ENCODE measurements around the gene TEKT3.

TEKT3 gene

DNA sequence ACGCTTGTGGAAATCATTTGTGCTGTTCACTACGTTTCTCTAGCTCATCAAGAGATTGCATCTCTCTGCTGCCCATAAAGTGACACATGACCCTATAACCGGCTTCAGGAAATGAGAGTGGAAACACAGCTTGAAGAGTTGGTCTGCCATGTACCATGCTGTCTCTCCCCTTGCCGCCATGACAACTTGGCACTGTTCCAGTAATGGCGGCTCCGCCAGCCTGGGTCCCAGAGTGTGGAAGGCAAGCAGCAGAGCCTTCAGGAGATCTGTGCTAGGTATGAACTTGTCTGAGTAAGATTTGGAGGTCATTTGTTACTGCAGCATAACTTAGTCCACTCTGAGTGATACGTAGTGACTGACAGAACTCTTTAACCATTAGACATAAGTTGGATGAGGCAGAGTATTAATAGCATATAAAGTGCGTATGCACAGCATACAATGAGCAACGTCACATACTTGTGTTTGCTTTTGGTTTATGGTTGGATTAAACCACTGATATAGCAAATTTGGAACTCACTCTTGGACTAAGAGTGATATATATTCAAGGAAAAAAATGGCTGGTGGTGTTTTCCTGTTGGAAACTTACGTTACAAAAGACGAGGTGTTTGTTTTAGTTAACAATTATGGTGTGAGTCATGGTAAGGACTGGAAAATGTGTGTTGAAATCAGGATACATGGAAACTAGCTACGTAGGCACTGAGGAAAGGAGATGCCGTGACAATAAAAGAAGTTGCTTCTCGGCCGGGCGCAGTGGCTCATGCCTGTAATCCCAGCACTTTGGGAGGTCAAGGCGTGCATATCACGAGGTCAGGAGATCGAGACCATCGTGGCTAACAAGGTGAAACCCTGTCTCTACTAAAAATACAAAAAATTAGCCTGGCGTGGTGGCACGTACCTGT is 51.9 kb downstream of the TEKT3 start:
- DNase-seq = no peak

DNA sequence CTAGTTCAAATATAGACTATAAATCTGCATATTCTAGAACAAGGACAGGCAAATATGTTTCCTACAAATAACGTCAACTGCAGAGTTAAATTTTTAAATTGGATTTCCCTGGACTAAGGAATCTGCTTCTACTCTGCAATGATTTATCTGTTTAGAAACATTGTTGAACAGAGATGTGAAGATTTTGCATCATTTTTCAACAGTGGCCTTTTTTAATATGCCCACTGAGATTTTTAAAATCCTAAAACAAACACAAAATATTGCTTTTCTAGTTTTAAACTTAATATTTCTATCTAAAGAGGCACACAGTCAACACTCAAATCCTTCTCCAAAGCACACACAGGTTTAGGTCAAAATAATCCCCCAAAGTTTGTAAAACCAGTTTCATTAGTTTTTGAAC is 52.5 kb downstream of the TEKT3 start:
- DNase-seq = no peak

DNA sequence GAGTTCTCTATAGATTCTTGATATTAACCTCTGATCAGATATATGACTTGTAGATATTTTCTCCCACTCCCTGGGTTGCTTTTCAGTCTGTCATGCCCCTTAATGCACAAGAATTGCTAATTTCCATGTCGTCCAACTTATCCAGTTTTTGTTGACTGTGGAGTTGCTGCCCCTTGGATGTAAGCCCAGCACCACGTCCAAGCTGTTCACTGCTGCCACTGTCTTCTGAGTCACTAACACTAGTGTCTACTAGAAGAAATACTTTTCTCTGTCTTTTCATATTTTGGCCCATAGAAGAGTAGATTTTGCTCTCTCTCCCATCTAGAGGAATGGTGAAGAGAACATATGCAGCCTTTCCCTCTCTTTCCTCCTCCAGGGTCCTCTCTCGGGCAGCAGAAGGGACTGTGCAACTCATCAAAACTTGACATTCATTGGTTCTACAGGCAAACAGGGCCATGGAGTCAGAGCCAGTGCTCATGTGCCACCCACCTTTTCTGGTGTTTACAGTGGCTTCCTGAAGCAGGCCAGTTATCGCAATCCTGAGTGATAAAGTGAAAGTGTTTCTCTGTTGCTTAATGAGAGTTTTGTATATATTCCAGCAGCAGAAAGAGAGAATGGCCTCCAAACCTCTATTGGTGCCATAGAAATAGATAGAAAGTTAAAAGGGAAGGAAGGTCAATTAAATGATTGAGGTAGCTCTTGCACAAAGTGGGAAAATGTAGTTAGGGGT is 53.7 kb downstream of the TEKT3 start:
- no peak for DNase-seq

DNA sequence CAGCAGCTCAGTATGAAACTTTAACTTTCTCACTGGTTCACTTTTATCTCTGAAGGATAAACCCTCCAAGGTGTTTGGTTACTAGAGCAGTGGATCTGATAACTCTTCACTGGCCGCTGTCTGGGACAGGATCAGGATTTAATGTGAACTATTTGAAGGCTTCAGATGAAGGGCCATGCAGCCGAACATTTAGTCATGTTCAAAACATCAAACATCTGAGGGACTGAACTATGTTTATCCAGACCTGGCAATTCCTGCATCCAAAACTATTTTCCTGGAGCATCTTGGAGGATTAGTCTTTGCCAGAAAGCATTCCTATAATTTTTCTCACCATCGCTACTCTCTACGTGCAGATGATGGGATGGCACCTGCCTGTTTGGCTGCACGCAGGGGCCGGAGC is 55.9 kb downstream of the TEKT3 start:
- no peak for DNase-seq

DNA sequence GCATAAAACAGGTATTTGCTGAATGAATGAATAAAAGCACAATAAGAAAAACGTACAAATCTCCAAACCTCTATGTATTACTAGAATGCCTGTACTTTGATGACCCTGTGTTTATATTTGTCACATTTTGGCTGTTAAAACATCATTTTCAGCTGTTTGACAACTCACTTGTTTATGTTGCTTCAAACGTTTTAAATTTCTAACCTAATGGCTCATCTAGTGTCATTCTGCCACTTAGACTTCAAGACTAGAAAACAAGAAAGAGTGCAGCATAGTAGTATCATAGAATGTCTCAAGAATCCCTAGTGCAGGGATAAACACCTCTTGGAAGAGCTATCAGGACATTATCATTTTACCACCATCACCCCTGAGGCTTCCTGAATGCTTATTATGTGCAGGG is 56.9 kb downstream of the TEKT3 start:
- no peak for DNase-seq

DNA sequence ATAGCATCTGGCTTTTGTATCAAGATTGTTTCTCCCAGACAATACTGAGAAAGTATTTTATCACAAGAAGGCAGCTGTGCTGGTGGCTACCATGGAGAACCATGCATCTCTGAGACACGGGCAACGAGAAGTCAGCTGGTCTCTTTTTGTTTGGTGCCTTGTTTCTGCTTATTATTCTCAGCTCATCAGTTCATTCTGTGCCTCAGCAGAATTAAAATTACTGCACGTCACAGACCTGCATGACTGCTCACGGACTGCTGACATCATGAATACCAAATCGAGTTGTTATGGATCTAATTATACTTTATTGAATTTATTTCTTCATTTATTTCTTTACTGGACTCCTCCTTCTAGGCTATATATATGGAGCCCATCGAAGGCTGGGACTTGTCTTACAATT is 57.3 kb downstream of the TEKT3 start:
- DNase-seq = no peak

DNA sequence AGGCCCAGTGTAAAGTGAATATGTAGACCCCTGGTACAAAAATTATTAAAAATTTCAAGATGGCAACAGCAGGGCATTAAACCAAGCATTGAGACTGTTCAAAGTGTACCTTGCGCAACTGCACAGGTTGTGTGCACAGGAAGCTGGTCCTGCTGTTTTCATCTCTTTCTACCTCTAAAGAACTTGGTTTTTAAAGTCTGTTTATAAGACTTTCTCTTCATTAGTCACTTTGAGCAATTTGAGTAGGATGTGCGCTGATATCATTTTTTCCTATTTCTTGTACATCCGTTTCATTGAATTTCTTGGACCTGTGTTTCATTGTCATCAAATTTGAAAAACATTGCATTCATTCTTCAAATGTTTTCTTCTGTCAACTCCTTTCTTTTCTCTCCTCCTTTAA is 59.5 kb downstream of the TEKT3 start:
- no peak for DNase-seq

DNA sequence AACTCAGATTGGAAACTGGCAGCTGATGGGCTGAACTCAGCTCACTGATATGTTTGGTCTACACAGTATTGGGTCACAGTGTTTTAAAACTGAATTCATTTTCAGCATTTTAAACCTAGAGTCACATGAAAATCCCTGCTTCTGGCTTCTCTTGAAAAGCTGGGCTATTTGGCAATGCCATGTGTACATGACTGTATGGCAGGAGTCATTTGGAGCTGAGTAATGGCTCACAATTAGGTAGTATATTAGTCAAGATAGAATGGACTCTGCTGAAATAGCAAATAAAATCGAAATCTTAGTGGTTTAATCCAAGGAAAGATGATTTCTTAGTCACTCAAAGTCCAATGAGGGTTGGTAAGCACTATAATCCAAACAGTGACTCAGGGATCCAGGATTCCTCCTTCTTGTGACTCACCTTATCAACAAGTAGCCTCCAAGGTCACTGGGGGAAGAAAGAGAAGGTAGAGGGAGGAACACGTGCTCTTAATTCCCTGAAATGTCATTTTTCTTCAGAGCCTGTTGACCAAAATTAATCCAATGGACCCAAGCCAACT is 62.4 kb downstream of the TEKT3 start:
- DNase-seq = peak; percentile 16 to 25

DNA sequence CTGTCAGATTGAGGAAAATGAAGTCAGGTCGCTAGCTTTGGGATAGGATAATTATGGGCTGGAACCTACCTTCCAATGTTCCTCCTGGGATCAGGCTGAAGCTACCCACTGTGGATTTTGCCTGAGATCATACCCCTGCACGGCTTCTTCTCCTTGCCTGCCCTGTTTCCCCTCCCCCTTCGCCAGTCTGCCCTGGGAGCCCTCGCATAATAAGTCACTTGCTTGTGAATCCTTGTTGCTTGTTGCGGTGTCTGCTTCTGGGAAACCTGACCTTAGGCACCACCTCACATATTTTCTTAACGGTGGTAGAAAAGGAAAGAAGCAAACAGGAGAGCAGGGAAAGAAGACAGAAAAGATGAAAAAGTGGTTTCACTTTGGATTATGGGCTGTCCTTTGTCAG is 63.0 kb downstream of the TEKT3 start:
- DNase-seq = no peak

DNA sequence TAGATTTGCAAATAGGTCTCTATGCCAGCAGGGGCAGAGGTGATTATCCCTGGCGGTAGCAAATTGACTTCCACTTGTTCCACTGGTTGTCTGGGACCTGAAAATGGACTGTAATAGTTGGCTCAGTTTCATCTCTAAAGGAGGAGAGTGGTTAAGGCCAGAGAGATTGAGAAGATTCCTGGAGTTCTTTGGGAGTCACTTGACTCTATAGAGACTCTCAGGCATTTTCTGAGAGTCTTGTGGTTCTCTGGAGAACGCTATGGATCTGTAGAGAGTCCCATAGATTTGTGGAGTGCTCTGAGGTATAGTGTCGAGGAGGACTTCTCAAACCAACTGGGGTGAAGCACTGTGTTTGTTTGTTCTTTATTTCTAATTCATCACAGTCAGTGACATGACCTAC is 67.4 kb downstream of the TEKT3 start:
- DNase-seq = no peak

DNA sequence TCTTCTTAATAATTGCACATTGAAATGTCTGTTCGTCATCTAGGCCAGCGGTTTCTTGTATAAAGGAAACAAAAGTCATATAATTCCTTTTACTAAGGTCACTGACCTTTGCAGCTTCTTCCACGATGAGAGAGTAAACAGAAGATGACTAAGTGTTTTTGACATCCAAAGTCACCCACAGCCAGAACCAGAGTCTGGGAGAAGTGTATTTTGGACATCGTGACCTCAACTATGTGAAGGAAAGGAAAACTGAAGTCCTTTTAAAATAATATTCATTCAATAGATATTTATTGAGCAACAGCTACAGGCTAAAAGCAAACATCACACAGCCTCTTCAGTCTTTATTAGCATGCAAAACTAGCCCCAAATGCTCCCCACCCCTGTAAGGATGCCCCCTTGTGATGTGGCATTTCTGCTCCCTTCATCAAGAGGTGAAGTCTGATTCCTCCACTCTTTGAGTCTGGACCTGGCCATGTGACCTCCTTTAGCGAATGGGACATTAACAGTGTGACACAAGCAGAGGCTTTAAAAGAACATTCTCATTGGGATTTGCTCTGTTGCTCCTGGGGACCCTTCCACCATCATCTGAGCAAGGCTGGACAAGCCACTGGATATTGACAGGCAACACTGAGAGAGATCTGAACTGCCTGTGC is 68.1 kb downstream of the TEKT3 start:
- DNase-seq = no peak

DNA sequence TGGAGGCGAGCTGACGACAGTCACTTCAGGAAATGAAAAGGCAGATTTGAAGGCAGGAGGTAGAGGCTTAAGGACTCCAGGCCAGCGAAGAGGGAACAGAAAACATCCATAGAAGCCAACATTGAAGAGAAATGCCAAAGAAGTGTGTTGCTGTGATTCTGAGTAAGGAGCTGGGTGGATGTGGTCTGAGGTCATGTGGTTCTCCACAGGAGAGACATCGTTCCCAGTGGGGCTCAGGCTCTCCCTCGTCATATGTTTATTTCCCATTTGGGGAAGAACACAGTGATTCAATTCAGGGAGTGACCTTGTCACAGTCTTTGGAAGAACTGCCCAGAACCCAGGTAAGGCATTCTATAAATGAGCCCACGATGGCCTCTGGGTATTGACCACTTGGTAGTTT is 69.7 kb downstream of the TEKT3 start:
- no peak for DNase-seq

DNA sequence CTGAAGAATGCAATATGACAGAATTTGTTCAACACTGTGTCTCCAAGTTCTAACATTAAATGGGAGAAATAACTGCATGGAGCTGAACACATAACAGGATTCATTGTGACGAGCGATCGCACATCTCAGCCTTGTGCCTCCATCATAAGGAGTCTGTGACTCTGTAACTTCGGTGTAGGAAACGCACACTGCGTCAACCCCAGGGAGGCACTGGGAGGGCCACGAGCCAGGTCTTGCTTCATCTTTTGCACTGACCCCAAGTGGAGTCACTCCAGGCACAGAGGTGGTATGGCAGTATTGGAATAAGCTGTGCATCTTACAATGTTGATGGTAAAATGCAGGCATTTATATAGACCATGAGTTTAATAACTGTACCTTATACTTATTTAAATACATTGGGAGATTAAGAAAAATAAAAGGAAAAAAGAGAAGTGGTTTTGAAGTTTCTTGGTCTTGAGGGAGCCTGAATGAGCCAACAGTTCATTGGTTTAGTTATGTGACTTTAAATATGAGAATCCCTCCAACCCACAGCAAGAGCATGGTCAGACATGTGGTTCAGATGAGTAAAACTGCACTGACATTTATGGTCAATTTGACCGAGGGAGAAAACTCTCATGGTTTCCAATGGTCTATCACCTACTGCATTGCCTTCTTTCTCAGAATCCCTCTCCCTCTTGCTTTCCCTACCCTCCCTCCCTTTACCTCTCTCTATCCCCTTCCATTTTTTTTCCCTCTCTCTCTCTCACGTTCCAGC is 70.6 kb downstream of the TEKT3 start:
- no peak for DNase-seq

DNA sequence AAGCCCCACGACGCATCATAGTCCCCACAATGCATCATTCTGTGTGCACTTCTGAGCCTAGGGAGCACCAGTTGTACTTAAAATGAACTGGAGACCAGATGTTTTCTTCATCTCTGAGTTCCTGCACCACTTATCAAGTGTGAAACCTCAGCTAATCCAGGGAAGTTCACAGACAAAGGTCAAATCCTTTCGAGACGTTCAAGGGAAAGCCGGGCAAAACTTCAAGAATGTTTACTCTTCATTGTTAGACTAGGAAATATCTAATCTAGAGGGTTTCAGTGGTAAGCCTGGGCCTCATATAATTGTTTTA is 71.7 kb downstream of the TEKT3 start:
- no peak for DNase-seq

DNA sequence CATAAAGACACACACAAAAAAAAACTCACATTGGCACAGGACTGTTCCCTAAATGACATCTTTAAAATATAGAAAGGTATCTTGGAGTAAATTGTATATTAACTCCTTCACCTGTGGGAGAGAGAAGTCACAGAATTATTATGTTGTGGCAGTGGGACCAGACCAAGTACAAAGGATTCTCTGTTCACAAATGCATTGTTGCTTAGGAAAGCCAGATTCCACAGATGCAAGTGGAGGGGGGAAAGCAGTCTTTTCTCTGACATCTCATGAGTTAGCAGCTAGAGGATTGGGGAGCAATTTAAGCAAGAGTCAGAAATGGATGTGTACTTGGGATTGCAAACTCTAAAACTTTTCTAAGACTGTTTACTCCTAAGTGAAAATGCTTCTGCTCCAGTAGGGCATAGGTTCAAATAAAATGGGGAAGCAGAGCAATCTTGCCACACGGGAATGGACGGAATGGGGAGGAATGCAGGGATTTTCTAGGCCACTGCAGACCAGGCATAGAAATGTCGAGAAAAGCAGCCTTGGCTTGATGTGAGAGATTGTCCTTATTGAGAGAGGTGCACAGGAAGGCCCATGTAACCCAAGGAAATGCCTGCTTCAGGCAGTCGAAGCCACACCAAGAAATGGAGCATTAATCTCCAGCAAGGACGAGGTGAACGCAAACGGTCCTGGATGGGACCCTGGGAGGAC is 72.2 kb downstream of the TEKT3 start:
- no peak for DNase-seq

DNA sequence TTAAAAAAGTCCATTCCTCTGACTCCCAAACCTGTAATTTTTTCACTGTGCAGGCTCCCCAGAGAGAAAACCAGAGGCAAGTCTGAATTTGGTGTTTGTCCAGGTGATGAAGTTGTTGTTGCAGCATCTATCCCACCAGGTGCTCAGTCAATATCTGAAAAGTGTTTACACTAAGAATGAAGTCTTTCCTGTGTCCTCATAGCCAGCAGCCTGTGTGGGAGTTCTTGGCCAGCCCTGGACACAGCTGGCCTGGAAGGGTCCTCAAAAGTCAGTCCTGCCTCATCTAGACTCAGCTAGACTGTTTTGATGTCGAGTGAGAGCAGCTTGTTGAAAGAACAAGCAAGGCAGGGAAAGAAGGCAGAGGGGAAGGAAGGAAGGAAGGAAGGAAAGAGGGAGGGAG is 72.9 kb downstream of the TEKT3 start:
- DNase-seq = no peak

DNA sequence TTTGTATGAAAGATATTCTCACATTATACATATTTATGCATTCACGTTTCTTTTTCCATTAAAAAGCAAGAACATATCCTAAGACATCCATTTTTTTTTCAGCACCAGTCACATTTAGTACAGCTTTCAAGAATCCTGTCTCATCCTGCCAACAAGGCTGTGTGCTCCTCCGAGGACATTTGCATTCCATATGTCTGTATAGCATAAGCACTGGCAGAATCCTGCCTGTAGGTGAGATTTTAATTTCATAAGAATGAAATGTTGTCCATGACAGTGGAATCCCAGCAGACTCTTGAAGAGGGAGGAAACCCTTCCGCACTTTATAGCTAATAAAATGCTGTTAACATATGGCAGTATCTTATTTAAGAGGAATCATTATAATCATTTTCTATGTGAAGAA is 73.4 kb downstream of the TEKT3 start:
- DNase-seq = no peak

DNA sequence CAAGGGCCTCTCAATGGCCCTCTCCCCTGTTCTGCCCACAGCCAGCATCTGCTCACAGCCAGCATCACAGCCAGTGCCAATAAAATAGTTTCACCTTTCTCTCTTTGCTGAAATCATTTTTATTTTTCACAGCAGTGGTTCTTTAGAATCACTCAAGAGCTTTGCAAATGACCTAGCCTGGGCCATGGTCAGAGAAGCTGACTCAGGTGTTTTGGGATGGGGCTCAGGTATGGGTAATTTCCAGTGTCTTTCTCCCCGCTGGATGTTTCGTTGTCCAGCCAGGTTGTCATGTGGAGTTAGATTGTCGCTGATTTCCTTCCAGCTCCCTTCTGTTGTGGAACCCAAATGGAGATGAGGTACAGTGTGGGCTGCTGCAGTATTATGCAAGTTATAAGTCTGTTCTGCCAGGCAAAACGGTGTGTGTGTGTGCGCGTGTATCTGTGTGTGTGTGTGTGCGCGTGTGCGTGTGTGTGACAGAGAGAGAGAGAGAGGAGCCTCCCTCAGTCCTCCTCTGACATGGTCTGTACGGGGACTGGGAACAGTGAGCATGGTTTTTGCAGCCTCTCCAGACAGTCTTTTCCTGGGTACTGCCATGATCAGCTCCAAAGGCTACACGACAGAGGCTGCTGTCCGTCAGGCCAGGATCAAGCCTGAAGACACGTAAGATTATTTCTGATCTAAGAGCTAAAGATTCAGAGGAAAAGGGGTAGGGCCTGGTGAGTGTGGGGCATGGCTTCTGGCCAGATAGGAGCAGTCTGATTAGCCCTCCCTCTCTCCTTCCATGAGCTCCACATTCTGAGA is 74.9 kb downstream of the TEKT3 start:
- DNase-seq = no peak

DNA sequence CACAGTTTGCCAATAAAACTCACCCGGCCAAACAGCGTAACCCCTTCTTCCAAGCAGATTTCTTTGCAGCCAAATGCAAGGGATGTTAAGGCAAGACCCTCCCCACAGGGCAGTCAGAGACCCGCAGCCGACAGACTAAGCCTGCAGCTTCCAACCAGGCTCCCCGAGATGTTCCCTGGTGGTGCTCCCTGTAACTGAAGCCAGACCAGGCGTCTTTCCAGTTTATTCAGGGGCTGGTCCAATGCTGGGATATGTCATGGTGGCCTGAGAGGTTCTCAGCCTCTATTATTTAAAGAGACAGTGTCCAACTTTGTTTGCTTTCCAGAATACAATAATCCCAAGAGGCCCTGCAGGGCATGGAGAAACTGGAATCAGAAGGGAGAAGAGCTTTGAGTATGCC is 76.3 kb downstream of the TEKT3 start, which contains the start of gene PMP22:
Gene PMP22, minus strand, starts transcription at position 196 of the 400 bp plus-strand sequence. CDS start 4,599 bp downstream, outside the sequence.
- DNase-seq = no peak

DNA sequence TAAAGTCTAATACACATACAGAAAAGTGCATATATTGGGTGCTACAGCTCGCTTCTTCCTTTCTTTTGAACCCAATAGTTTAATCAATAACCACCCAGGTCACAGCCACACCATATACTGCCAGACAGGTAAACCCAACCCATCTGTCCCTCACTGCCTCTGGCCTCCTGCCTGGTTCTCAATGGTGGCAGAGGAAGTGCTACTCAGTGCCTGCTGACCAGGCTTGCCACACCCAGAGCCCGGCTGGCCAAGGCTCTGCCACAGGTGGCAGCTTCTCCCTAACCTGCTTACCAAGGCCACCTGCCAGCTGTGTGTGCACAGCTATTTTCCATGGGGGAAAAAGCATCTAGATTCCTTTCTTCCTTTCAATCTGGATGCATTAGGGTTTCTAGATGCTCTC is 76.9 kb downstream of the TEKT3 start:
- DNase-seq = no peak

DNA sequence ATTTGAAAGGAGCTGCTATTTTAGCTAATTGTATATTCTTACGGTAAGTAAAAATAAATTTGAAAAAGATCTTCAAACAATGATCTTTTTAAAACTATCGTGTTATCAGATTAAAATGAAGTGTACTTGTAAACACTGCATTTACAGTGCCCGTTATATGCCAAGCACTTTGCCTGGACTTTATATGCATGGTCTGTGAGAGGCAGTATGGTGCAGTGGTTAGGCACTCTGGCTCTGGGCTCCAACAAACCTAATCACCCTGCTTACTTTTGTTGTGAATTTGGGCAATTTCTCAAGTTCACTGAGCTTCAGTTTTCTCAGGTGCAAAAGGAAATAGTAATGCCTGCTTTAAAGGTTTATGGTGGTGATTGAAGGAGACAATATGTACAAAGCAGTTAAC is 77.7 kb downstream of the TEKT3 start:
- no peak for DNase-seq
